VCaP (cell line): ENCODE measurements around the gene CNDP1.

Source experiments
- H3K27ac ChIP-seq: fragments of 450-650 bp; 2 replicates; pipeline ENCODE4 v1.5.1; 2017
- TF ChIP-seq, protein P1 (sequence below): fragments of 450-650 bp; conservative IDR thresholded peaks from 2 replicates; pipeline ENCODE4 v1.5.1; 2017; ENCODE audit warnings: mild to moderate bottlenecking, moderate library complexity

The CNDP1 gene

DNA sequence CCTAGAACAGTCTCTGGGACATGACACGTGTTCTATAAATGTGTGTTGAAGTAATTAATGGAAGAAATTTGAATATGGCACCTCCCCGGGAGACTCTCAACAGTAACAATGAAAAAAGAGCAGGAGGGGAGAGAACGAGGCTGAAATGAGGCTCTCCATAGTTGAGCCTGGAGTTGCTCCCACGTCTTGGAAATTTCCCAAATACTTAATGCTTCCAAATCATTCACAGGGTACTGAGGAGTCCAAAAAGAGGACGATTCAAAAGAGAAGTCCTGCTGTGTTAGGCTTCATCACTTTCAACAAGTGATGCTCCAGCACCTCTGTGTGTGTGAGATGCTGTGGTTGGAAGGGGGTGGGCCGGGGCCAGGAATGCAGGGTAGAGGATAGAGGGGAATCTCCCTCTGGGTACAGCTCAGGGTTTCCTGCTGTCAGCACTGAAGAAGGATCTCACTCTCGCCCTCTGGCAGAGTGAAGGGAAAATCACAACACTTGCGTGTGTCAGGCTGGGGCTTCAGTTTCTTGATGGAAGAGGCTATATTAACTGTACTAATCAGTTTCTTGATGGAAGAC, 45.3 kb downstream of the CNDP1 start:
- no peak overlapping the region for H3K27ac ChIP-seq
- TF ChIP-seq, protein P1, sequence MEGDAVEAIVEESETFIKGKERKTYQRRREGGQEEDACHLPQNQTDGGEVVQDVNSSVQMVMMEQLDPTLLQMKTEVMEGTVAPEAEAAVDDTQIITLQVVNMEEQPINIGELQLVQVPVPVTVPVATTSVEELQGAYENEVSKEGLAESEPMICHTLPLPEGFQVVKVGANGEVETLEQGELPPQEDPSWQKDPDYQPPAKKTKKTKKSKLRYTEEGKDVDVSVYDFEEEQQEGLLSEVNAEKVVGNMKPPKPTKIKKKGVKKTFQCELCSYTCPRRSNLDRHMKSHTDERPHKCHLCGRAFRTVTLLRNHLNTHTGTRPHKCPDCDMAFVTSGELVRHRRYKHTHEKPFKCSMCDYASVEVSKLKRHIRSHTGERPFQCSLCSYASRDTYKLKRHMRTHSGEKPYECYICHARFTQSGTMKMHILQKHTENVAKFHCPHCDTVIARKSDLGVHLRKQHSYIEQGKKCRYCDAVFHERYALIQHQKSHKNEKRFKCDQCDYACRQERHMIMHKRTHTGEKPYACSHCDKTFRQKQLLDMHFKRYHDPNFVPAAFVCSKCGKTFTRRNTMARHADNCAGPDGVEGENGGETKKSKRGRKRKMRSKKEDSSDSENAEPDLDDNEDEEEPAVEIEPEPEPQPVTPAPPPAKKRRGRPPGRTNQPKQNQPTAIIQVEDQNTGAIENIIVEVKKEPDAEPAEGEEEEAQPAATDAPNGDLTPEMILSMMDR = no peak

DNA sequence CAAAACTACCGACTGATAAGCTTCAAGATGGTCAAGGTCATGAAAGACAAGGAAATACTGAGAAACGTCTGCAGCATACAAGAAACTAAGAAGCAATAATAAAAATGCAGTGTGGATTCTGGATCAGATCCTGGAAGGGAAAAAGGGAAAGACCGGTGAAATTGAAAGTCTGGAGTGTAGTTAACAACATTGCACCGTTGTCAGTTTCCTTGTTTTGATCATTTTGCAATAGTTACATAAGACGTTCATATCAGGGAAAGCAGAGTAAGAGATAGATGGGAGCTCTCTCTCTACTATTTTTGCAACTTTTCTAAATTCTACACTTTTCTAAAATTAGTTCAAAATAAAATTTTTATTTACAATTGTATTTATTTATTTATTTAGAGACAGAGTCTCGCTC, 48.3 kb downstream of the CNDP1 start:
- TF ChIP-seq, protein P1 = no peak

DNA sequence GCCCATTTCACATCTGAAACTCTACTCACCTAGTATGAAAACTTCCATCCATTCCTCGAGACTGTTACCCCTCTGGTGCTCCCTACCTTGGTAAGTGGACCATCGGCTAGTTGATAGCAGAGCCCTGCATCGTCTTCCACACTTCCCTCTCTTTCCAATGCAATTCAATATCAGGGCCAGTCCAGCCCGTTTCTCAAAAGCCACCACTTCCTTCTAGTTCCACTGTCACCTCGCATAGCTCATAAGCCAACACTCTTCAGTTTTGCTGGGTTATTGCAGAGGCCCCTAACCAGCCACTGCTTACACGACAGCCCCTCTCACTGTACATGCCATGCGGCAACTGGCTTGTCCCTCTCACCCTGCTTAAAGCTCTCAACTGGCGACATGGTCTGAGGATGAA, 53.1 kb downstream of the CNDP1 start:
- TF ChIP-seq, protein P1 = no peak
- no peak overlapping the region for H3K27ac ChIP-seq

More for the DNA sequence above, 48.3 kb downstream of the CNDP1 start:
- H3K27ac ChIP-seq = no peak overlapping the region

DNA sequence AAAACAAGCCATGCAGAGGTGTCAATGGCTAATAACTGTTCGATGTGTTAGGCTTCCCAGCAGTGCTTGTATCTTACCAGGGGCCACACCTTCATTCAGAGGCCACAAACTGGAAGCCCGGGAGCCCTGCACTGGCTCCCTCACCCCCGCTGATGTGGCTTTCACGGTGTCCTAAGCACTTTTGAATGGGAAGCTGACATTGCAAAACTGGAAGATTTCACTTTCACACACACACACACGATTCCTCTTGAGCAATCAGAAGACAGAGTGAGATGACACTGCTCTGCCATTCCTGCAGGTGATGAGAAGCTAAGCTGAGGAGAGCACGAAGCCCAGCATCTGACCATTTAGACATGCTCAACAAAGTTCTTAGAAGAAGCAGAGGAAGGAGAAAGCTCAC, 54.7 kb downstream of the CNDP1 start:
- no peak overlapping the region for H3K27ac ChIP-seq

DNA sequence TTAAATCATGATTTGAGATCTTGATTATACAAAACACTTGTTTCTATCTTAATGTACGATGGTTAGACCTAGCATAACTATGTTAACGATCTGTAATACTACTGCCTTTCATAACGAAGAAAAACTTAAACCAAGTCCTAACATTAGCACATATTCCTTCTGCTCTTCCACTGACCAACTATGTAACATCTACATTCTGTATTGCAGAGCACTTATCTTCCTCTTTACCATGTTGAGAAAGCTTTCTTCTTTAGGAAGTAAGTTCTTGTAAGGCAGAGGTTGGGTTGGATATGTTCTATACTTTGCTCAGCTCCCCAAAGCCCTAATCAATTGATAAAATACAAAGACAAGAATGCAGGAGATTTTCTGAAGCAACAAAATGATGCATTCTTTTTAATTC, 55.5 kb downstream of the CNDP1 start:
- H3K27ac ChIP-seq = no peak overlapping the region

More for the DNA sequence above, 54.7 kb downstream of the CNDP1 start:
- TF ChIP-seq, protein P1 = no peak

DNA sequence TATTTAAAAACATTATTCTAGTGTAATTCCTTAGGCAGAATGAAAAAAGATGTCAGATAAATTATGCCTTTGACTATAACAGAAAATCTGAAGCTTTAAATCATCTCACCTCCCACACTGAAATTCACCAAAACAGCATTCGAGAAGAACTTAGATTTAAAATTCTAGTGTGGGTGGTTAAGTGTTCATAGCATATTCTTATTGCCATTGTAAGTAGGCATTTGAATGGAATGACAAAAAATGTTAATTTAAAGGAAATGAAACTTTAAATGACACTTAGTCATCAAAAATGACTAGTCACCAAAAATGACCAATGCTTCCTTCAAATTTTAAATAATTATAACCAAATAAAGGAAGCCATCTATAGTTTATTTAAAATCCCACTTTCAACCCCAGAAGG, 56.4 kb downstream of the CNDP1 start:
- no peak overlapping the region for H3K27ac ChIP-seq
- TF ChIP-seq, protein P1 = no peak

More for the DNA sequence above, 55.5 kb downstream of the CNDP1 start:
- TF ChIP-seq, protein P1 = no peak

DNA sequence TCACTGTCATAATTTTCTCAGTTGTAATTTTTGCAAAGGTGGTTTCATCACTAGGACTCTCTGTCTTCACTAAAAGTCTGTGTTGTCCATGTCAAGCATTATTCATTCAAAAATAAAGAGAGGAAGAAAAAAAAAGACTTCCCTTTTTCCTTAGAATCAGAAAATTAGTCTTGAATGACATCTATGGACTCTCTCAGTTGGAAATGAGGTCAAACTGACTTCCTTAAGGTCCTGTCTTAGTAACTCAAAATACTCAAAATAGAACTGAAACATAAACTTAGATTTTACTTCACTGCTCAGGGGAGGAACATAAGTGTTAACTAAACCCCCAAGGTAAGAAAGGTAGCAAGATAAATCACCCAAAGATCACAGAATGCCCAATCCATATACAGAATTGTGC, 61.1 kb downstream of the CNDP1 start:
- no peak overlapping the region for H3K27ac ChIP-seq
- TF ChIP-seq, protein P1 = no peak
